K562 (cell line): Measurements from ENCODE around the gene ANAPC5.

ENCODE experiments used
- POU5F1 ChIP-seq: fragments of 150-350 bp; IDR thresholded peaks from 2 replicates; pipeline ENCODE4 v1.6.1; 2014; ENCODE audit warnings: borderline replicate concordance, low read length, low read depth, mild to moderate bottlenecking; ENCODE audit not compliant: partially characterized antibody
- RCOR1 ChIP-seq, 2 experiments: IDR thresholded peaks; 2 replicates each; pipeline ENCODE4 v1.6.1; 2012; ENCODE audit warnings: low read depth in 2 of 2, low read length in 2 of 2, borderline replicate concordance in 1 of 2, improper control_type of control experiment in 1 of 2

DNA sequence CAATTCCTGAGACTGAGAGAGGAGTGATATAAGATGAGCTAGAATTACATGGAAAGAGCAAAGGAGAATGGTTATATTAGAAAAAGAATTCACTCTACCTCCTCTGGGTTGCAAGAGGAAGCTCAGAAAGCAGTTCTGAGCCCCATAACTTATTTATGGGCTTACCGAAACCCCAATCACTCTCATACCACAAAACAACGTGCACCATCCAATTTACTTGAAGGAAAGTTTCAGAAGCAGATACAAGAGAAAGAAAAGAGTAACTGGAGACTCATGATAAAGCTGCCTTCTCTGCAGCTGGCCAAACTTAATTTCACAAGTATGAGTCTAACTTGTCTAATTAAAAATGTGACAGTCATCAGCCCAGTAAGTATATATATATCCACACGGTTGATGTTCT, 28.3 kb downstream of the ANAPC5 start:
- TF ChIP-seq POU5F1 (no peak), RCOR1 (IDR thresholded peaks at IDR 0.05; ENCODE audit: borderline replicate concordance in 1 of 2, low read depth in 2 of 2, low read length in 2 of 2) (no peak)
